ENCODE data around the gene ACTN4. TPM values are rescaled to one million over a fixed set of nuclear protein-coding genes. Genes with fewer than 3 reads are reported as not detected.
A peak's percentile ranks its signal among the peaks of the same experiment; 100 is the strongest.

Gene ACTN4
- total RNA-seq, 1 donor from 2014 or later = 744 TPM

DNA sequence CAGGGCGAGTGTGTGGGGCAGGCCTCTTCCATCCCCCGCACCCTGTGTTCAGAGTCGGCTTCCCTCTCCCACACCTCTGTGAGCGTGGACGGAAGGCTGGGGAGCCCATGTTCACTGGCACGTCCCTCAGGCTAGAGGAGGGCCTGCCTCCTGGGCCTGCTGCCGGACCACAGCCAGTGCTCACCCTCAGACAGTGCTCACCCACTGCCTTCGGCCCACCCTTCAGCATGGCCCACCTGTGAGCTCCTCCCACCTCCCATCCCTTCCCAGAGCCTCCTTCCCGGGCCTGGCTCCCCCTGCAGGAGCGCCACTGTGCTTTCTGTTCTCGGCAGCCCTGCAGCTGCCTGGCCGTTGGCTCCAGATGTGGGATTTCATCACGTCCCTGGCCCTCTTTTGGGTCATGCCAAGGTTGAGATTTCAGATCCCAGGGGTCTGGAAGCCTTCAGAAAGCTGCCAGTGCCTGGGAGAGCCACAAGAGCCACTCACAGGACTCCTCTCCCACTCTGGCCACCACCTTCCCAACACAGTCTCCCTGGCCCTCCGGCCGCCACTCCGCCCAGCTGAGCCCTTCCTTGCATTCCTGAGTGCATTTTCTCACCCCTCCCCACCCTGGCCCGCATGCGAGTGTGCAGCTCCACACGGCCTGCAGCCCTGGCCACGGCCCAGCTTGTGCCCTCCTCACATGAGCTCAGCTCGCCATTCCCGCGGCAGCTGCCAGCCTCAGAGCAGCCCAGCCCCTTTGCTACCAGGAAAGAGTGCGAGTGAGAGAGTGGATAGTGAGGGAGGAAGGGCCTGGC is 71.5 kb downstream of the ACTN4 start:
- Mint-ChIP-seq H3K36me3 (ENCODE audit: low read depth, unreplicated experiment) (peaks cover 11% of the 10 kb centered on the region), H3K4me1 (ENCODE audit: unreplicated experiment) (peaks cover 3% of the 10 kb centered on the region), H3K27me3 (ENCODE audit: unreplicated experiment) (peaks cover 24% of the 10 kb centered on the region), H3K27ac (ENCODE audit: unreplicated experiment) (no peak overlapping the region), H3K9me3 (ENCODE audit: unreplicated experiment) (no peaks in the 10 kb centered on the region), H3K4me3 (ENCODE audit: unreplicated experiment) (no peak overlapping the region)
- TF ChIP-seq, protein P1, sequence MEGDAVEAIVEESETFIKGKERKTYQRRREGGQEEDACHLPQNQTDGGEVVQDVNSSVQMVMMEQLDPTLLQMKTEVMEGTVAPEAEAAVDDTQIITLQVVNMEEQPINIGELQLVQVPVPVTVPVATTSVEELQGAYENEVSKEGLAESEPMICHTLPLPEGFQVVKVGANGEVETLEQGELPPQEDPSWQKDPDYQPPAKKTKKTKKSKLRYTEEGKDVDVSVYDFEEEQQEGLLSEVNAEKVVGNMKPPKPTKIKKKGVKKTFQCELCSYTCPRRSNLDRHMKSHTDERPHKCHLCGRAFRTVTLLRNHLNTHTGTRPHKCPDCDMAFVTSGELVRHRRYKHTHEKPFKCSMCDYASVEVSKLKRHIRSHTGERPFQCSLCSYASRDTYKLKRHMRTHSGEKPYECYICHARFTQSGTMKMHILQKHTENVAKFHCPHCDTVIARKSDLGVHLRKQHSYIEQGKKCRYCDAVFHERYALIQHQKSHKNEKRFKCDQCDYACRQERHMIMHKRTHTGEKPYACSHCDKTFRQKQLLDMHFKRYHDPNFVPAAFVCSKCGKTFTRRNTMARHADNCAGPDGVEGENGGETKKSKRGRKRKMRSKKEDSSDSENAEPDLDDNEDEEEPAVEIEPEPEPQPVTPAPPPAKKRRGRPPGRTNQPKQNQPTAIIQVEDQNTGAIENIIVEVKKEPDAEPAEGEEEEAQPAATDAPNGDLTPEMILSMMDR (IDR thresholded peaks at IDR 0.05; ENCODE audit: unreplicated experiment) = no peak
- DNase-seq (ENCODE audit: low spot score) = no peak

DNA sequence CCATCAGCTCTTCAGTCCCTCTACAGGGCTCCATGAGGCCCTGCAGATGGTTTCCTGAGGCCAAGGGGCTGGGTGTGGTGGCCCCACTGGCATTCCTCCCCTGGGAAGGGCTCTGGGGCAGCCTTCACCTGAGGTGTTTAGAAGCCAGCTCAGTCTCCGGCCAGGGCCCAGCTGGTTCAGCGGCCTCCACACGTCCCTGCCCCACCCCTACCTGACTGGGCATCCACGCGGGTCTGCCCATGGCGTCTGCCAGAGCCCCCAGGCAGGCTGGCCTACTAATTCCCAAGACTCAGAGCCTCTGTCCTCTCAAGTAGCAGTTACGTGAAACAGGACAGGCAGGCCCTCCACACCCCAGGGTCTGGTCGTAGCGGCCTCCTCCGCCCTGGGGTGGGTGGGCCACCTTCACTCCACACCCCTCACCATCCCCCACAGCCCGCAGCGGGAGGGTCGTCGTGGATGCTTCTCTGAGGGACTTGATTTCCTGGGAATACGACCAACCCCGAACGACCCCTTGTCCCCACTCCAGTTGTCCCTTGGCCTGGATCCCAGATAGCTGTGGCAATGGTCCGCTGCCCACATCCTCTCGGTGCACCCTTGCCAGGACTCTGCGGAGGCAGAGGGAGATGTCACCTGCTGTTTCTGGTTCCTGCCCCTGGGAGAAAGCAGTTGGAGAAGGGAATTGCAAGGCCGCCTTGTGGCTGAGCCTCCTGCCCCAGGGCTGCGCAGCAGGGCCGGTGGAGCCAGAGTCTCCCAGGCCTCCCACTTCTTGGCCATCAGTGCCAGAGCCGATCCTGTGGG is 72.5 kb downstream of the ACTN4 start:
- no peak overlapping the region for H3K27ac Mint-ChIP-seq (ENCODE audit: unreplicated experiment)
- no peak overlapping the region for H3K4me3 Mint-ChIP-seq (ENCODE audit: unreplicated experiment)
- H3K36me3 Mint-ChIP-seq (ENCODE audit: low read depth, unreplicated experiment) = peaks cover 8% of the 10 kb centered on the region
- no peak for DNase-seq (ENCODE audit: low spot score)
- peaks cover 21% of the 10 kb centered on the region for H3K27me3 Mint-ChIP-seq (ENCODE audit: unreplicated experiment)
- TF ChIP-seq, protein P1 (IDR thresholded peaks at IDR 0.05; ENCODE audit: unreplicated experiment) = no peak
- H3K9me3 Mint-ChIP-seq (ENCODE audit: unreplicated experiment) = no peaks in the 10 kb centered on the region
- H3K4me1 Mint-ChIP-seq (ENCODE audit: unreplicated experiment) = peaks cover 3% of the 10 kb centered on the region

DNA sequence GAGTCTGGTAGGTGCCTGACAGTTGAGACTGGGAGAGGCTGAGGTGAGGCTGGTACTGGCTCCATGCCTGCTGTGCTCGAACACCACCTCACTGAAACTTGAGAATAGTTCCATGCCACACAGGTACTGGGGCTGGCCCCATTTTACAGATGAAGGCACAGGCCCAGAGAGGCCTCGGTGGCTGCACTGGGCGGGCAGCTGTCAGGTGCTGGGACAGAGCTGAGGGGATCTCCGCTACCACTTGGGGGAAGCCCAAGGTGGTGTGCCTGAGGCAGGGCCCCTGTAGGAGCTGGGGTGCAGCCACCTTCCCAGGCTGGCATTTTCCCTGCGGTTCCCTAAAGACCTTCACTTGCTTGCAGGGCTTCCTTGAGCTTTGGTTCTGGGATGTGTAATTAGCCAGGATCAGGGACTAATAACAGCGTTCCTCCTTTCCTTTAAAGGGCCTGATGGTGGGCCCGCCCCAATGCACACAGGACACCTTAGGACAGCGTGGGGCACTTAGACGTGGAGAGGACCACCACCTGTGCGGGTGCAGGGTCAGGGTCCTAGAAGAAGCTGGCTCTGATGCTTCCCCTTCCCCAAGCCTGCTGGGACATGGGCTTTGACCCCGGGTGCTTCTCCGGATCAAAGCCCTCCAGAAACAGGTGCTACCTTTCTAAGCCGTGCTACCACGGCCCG is 73.2 kb downstream of the ACTN4 start:
- no peak for DNase-seq (ENCODE audit: low spot score)
- Mint-ChIP-seq H3K36me3 (ENCODE audit: low read depth, unreplicated experiment) (peaks cover 10% of the 10 kb centered on the region), H3K4me3 (ENCODE audit: unreplicated experiment) (no peak overlapping the region)

DNA sequence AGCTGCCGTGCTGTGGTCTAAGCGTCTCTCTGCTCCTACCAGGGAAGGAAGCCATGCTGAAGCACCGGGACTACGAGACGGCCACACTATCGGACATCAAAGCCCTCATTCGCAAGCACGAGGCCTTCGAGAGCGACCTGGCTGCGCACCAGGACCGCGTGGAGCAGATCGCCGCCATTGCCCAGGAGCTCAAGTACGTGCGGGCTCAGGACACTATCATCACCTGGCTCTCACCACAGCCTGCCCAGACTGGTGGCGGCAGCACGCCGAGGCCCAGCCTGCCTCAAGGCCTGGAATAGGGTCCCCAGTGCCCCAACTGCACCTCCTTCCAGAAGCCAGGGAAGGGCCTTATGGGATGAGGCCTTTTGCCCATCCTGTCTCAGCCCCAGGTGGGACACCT is 74.0 kb downstream of the ACTN4 start:
- Mint-ChIP-seq H3K27ac (ENCODE audit: unreplicated experiment) (peak overlapping the region; percentile 36), H3K4me1 (ENCODE audit: unreplicated experiment) (no peaks in the 10 kb centered on the region), H3K4me3 (ENCODE audit: unreplicated experiment) (no peak overlapping the region), H3K27me3 (ENCODE audit: unreplicated experiment) (peaks cover 20% of the 10 kb centered on the region), H3K36me3 (ENCODE audit: low read depth, unreplicated experiment) (peaks cover 14% of the 10 kb centered on the region), H3K9me3 (ENCODE audit: unreplicated experiment) (no peaks in the 10 kb centered on the region)
- TF ChIP-seq, protein P1 (IDR thresholded peaks at IDR 0.05; ENCODE audit: unreplicated experiment) = no peak
- DNase-seq (ENCODE audit: low spot score) = no peak

More for the DNA sequence above, 73.2 kb downstream of the ACTN4 start:
- TF ChIP-seq, protein P1 (IDR thresholded peaks at IDR 0.05; ENCODE audit: unreplicated experiment) = no peak
- peaks cover 19% of the 10 kb centered on the region for H3K27me3 Mint-ChIP-seq (ENCODE audit: unreplicated experiment)
- peaks cover 3% of the 10 kb centered on the region for H3K4me1 Mint-ChIP-seq (ENCODE audit: unreplicated experiment)
- H3K27ac Mint-ChIP-seq (ENCODE audit: unreplicated experiment) = peak overlapping the region; percentile 36
- no peaks in the 10 kb centered on the region for H3K9me3 Mint-ChIP-seq (ENCODE audit: unreplicated experiment)

Measured in endothelial cell (in vitro differentiated cells).